ENCODE data around the gene CACNG5.
A peak's percentile ranks its signal among the peaks of the same experiment; 100 is the strongest.

Gene CACNG5

GRCh38 chr17:66826856-66827255, 8.1 kb upstream of the CACNG5 start:
- no peak for DNase-seq (ENCODE audit: low read depth)

GRCh38 chr17:66829386-66829864, 5.5 kb upstream of the CACNG5 start:
- DNase-seq (ENCODE audit: low read depth), result peak; percentile 73

DNA sequence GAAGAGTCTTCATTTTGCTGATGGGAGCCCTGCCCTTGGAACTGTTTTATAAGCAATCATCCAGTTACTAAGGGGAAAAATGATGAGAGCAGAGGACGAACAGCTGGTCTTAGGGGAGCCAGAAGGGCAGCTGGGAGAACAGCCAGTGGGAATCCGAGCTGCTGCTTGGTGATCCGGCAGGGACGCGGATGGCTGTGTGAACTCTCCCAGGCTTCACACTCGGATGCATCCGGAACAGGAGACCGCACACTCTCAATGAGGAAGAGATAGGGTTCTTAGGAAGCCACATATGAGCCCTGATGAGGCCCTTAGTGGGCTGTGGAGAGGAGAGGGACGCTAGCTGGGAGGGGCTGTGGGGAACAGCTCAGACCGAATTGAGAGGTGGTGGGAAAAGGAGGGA, 5.0 kb upstream of the CACNG5 start:
- DNase-seq (ENCODE audit: low read depth), result no peak

GRCh38 chr17:66830451-66830850, 4.5 kb upstream of the CACNG5 start:
- DNase-seq (ENCODE audit: low read depth), result no peak

DNA sequence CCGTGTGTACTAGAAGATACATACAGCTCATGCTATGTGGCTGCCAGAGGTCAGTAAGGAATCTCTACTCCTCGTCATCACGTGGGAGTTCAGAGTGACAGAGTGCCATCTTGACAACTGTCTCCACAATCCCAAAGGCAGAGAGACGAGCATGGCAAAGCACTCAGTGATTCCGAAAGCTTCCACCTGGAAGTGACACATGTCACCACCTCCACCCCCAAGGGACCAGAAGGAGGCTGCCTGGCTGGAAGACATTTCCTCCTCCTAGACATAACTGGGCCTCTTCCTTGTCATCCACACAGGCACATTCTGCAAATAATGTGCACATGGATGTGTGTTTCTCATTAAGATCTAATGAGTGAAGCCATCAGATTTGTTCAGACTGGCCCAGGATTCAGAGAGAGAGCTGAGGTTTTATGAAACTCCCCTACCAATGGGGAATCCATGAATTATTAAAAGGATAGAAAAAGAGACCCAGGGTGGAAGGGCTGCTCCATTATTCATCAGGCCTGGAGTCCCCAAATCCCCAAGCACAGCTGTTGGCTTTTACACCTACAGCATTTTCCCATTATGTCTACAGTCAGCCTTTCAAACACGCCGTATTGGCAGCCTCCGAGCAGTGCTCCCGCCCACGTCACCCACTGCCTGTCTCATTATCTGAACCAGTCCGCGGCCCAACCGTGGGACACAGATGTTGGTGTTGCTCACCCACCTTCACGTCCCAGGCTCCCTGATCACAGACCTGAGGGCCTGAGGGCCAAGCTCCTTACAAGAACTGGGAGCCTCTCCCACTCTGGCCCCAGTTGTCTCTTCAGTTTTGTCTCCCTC, 3.3 kb upstream of the CACNG5 start:
- DNase-seq (ENCODE audit: low read depth), result no peak

- no peak for DNase-seq (ENCODE audit: low read depth)
Observed at GRCh38 chr17:66833201-66833600, 1.7 kb upstream of the CACNG5 start.

DNA sequence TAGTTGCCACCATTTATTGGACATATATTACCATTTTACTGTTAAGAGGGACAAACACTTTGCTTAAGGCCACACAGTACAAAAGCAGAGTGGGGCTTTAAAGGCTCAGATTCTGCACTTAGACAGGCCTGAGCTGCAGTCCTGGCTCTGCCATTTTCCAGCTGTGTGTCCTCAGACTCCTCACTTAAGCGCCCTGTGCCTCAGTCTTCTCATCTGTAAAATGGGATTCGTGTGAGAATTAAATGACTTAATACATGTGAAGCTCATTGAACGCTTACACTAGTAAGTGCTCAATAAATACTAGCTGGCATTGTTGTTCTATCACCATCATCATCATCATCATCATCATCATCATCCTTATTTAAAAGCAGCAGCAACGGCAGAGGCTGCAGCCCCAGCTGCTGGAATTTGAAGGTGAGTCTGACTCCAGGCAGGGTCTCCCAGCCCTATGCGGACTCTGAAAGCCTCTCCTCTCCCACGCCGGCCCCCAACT, 445 bp upstream of the CACNG5 start:
- DNase-seq (ENCODE audit: low read depth), result no peak

DNA sequence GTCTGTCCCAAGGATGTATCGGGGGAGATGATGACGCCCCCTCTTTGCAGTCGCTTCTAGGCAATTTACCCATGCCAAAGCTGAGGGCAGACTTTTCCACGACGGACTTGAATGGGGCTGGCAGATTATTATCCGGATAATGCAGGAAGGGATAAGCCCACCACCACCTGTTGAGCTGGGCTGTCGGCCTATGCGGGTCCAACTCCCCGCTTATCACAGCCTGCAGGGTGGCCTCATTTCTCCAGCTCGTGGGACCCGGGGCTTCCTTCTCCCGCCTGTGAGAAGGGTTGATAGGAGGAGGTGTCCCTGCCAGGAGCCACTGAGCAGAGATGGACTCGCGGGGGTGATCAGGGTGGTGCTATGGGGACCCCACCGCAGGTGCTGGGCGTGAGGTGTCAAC, 559 bp downstream of the CACNG5 start:
- DNase-seq (ENCODE audit: low read depth), result no peak

- no peak for DNase-seq (ENCODE audit: low read depth)
Observed at GRCh38 chr17:66836063-66837005, 1.4 kb downstream of the CACNG5 start.

- no peak for DNase-seq (ENCODE audit: low read depth)
Observed at GRCh38 chr17:66837226-66837625, 2.3 kb downstream of the CACNG5 start.

GRCh38 chr17:66837885-66838665, 3.2 kb downstream of the CACNG5 start:
- no peak for DNase-seq (ENCODE audit: low read depth)

GRCh38 chr17:66839616-66840015, 4.7 kb downstream of the CACNG5 start:
- no peak for DNase-seq (ENCODE audit: low read depth)

DNA sequence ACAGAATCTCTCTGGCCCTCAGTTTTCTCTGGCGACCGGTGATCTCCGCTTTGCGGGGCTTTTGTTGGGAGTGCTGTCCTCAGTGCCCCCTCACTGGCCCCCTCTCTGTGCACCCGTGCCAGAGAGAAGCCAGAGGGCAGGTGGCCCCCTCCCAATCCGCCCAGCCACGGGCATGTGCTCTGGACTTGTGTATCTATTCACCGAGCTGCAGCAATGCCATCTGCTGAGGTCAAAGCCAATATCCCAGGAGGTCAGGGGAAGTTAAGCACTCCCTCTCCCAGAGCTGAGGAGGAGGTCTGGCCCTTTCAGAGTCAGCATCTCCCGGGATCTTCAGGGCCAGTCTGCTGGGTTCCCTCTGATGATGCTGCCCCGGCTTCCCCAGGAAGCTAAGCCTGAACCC, 5.1 kb downstream of the CACNG5 start:
- DNase-seq (ENCODE audit: low read depth), result no peak

DNA sequence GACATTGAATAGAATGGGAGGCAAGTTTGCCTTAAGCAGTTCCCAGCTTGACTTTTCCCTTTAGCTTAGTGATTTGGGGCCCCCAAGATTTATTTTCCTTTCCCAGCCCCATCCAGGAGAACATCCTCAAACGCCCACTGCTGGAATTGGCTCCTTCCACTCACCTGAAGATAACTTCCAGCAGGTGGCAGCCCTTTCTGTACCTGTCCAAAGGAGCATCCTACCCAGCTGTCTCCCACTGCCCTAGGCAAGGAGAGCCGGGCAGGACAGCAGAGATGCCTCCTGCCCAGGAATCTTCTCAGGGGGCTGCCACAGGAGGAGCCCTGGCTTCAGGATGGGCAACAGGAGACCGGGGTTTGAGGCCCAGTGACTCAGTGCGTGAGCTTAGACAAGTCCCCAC, 6.4 kb downstream of the CACNG5 start:
- DNase-seq (ENCODE audit: low read depth), result no peak

- no peak for DNase-seq (ENCODE audit: low read depth)
Observed at GRCh38 chr17:66841744-66842143, 6.8 kb downstream of the CACNG5 start.

GRCh38 chr17:66842505-66842904, 7.6 kb downstream of the CACNG5 start:
- no peak for DNase-seq (ENCODE audit: low read depth)

- DNase-seq (ENCODE audit: low read depth), result no peak
Observed at GRCh38 chr17:66842959-66843358, 8.0 kb downstream of the CACNG5 start.

DNA sequence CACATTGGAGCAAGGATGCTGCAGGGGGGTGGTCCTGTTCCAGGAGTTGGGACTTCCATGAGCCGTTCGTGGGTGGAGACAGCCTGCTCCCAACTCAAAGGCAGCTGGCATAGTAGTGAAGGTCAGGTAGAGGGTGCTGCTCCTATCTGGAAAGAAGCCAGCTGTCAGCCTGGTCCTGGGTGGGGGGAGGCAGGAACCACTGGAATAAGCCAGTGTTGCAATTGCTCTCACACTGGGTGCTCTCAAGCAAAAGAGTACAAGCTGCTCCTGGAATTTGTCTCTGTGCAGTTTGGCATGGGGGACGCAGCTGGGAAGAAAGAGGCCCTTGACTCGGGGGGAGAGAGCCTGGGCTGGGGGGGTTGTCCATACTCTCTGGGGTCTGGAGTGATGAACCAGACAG, 8.7 kb downstream of the CACNG5 start:
- no peak for DNase-seq (ENCODE audit: low read depth)

DNA sequence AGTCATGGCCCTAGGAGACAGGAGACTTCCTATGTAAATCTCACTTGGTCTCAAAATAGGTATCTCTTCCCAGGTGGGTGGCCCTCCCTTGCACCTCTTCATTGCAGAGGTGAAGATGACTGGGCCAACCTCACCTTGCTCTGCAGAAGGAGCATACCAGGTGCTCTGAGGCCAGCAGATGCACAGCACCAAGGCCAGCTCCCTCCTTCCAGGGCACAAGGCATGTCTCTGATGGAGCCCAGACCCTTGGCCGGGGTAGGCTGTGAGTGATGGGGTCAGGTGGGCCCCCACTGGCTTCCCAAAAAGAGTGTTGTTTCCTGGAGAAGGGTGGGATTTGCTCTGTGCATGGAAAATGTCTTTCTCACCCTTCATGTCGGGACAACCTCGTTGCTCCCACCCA, 12.8 kb downstream of the CACNG5 start:
- DNase-seq (ENCODE audit: low read depth), result no peak

DNA sequence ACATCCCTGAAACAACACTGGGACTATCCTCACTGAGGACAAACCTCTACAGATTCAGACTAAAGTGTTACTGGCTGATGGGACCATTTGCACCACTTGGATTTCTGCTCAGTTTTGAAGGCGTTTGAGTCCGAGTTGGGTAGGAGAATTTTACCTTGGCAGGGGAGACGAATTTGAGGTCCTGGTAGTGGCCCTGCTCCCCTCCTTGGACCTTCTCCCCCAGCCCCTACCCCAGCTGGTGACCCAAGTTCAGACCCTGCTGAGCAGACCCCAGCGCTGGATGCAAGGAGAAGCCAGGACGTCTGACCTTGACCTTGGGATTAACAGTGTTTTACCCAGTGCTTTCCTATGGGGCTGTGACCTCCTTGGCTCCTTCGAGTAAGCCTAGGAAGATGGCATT, 13.6 kb downstream of the CACNG5 start:
- no peak for DNase-seq (ENCODE audit: low read depth)

DNA sequence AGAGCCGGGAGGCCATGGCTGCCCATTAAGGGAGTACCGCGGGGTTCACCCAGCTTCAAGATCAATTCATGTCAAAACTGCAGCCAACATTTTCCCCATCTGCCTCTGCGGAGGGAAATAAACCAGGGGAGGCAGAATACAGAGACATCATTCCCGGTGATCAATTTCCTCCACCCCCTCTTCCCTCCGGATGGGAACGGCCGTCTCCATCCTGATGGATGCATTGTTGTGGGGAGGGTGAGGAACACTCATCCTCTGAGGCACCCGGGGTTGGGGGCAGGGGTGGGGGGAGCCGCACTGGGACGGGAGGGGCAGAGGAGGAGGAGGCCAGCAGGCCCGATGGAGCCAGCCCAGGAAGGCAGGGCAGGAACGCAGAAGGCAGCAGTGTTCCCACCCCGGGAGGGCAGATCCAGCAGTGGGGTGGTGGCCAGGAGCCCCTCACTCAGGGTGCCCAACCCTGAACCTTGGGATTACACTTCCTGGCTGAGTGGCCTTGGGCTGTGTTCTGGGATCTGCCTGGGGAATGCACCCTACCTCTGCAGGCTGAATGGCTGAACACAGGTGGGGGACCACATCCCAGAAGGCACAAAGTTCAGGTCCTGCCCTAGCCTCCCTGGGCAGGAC, 14.2 kb downstream of the CACNG5 start:
- DNase-seq (ENCODE audit: low read depth), result no peak
